ENCODE measurements around the gene HDAC1. TPM values are rescaled to one million over a fixed set of nuclear protein-coding genes. Genes with fewer than 3 reads are reported as not detected.

Gene HDAC1
- total and polyA plus RNA-seq, 2 of the 8 experiments (the other 6 are each of a cell fraction or from before 2014, with no cell fraction given) = 111 to 125 TPM

GRCh38 chr1:32330558-32331151 lies 38.8 kb downstream of the HDAC1 start:
- no peak overlapping the region for H3K23ac ChIP-seq (ENCODE audit: insufficient read length)
- FAIRE-seq (no peak), DNase-seq (ENCODE audit: low read depth in 1 of 2, low spot score in 2 of 2) (no peak)
- H2AK5ac ChIP-seq (ENCODE audit: low read depth, low read length) = no peak overlapping the region
- CTCF ChIA-PET (ENCODE audit: partially characterized antibody) = interaction anchor here (0.6 to 3.6 kb wide), 4 partner anchors 9 to 92 kb away, joined by 3 to 14 read pairs (median 5); no protein-coding TSS in a partner anchor
- H2AFZ ChIP-seq (ENCODE audit: low read length) = no peak overlapping the region
- TF ChIP-seq, protein P1, sequence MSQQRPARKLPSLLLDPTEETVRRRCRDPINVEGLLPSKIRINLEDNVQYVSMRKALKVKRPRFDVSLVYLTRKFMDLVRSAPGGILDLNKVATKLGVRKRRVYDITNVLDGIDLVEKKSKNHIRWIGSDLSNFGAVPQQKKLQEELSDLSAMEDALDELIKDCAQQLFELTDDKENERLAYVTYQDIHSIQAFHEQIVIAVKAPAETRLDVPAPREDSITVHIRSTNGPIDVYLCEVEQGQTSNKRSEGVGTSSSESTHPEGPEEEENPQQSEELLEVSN (IDR thresholded peaks at IDR 0.05) = no peak
- TF ChIP-seq JUND (IDR thresholded peaks at IDR 0.05; ENCODE audit: low read length) (no peak), RAD21 (IDR thresholded peaks at IDR 0.05 in 1 of 2, conservative IDR thresholded peaks at IDR 0.05 in 1 of 2; ENCODE audit: low read depth in 2 of 2, low read length in 2 of 2) (no peak), SIX5 (IDR thresholded peaks at IDR 0.05; ENCODE audit: low read depth, low read length) (no peak), POLR2A (IDR thresholded peaks at IDR 0.05; ENCODE audit: control extremely low read depth in 1 of 2, low read depth in 2 of 2, low read length in 2 of 2) (peak in 1 of 2 experiments; percentile 17; a peak in 1 of 3 replicates), POLR2AphosphoS5 (IDR thresholded peaks at IDR 0.05; ENCODE audit: low read depth, low read length) (peak; percentile 60)
- H4K20me1 ChIP-seq (replicated peaks in 1 of 2; ENCODE audit: control insufficient read depth in 1 of 2, insufficient read depth in 2 of 2, low read length in 2 of 2) = peaks cover 9 to 20% of the 10 kb centered on the region in 2 experiments
- no peak overlapping the region for H4K91ac ChIP-seq (replicated peaks; ENCODE audit: insufficient read length, low read length)
- no peak overlapping the region for H3K4me3 ChIP-seq (ENCODE audit: extremely low read depth in 1 of 4, insufficient read depth in 2 of 4, low read depth in 3 of 4, low read length in 4 of 4)
- H3K9me3 ChIP-seq (ENCODE audit: insufficient read depth in 2 of 2, low read depth in 1 of 2, low read length in 1 of 2) = no peaks in the 10 kb centered on the region
- H4K8ac ChIP-seq (ENCODE audit: extremely low read depth, insufficient read depth, low read length) = no peak overlapping the region
- no peak overlapping the region for H2BK120ac ChIP-seq (replicated peaks; ENCODE audit: low read depth, low read length)
- H3K27ac ChIP-seq (ENCODE audit: low read depth, low read length) = no peak overlapping the region
- H2BK12ac ChIP-seq (ENCODE audit: low read depth, low read length) = no peak overlapping the region
- H3K36me3 ChIP-seq (ENCODE audit: control insufficient read depth in 2 of 4, insufficient read depth in 4 of 4, low read length in 3 of 4) = peaks cover 24 to 79% (median 36%) of the 10 kb centered on the region in 4 experiments; a peak in 7 of 8 replicates
- H4K5ac ChIP-seq (ENCODE audit: insufficient read length, low read depth, low read length) = no peak overlapping the region
- H2BK5ac ChIP-seq (ENCODE audit: low read depth, low read length) = no peak overlapping the region
- WGBS, 2 experiments (ENCODE audit: extremely low coverage in 1 of 2, insufficient coverage in 1 of 2, insufficient read length in 1 of 2, insufficient replicate concordance in 2 of 2, low coverage in 1 of 2, low lambda C conversion rate in 2 of 2, missing lambda C conversion rate in 1 of 2) = 95% methylated on average over 12 of the region's 12 CpGs; no CpG with 5 or more reads in 1 of the 2 experiments
- peaks cover 2% of the 10 kb centered on the region; the same call in 1 of the 2 replicates for H3K79me1 ChIP-seq (ENCODE audit: low read depth, low read length)
- H3K23me2 ChIP-seq (ENCODE audit: low read depth, low read length) = peaks cover 8% of the 10 kb centered on the region; the same call in 1 of the 2 replicates
- no peak overlapping the region for H3K56ac ChIP-seq (replicated peaks; ENCODE audit: insufficient read length, low read depth, low read length)
- no peaks in the 10 kb centered on the region for H3K27me3 ChIP-seq (replicated peaks in 1 of 4; ENCODE audit: control insufficient read depth in 3 of 4, extremely low read depth in 1 of 4, insufficient read depth in 3 of 4, low read length in 3 of 4)
- no peak overlapping the region for H3K4me2 ChIP-seq (ENCODE audit: insufficient read depth in 1 of 2, low read depth in 2 of 2, low read length in 2 of 2)
- H3K4me1 ChIP-seq (replicated peaks in 1 of 4; ENCODE audit: control insufficient read depth in 3 of 4, insufficient read depth in 4 of 4, low read length in 3 of 4) = peaks cover 5 to 21% (median 14%) of the 10 kb centered on the region in 4 experiments
- H2BK15ac ChIP-seq (ENCODE audit: low read length) = no peak overlapping the region
- H2BK20ac ChIP-seq (ENCODE audit: low read length) = no peak overlapping the region; the same call in 1 of the 2 replicates
- no peak overlapping the region for H3K18ac ChIP-seq (ENCODE audit: extremely low read depth, low read length)
- no peak overlapping the region for H3K14ac ChIP-seq (ENCODE audit: insufficient read length)
- no peak overlapping the region for H3K9ac ChIP-seq (replicated peaks in 1 of 4; ENCODE audit: extremely low read depth in 1 of 4, low read depth in 3 of 4, low read length in 3 of 4)
- H3K79me2 ChIP-seq (ENCODE audit: control insufficient read depth in 1 of 2, insufficient read depth in 2 of 2, low read length in 2 of 2) = peaks cover 4 to 21% of the 10 kb centered on the region in 2 experiments; a peak in 3 of 4 replicates
- no peak overlapping the region for H3K4ac ChIP-seq (replicated peaks; ENCODE audit: insufficient read length, low read depth, low read length)
- POLR2A ChIA-PET (ENCODE audit: partially characterized antibody) = interaction anchor here (0.6 to 13.4 kb wide), 19 partner anchors 9 to 1243 kb away, joined by 3 to 321 read pairs (median 7); partner anchors contain the start of genes CCDC28B, FAM167B, FAM229A and IQCC
